DND-41 (cell line): ENCODE data around the gene PLAU.

Experiments used
- CTCF ChIP-seq: IDR thresholded peaks from 2 replicates; pipeline ENCODE4 v1.5.1; 2012; ENCODE audit warnings: borderline replicate concordance, low read length, moderate library complexity, mild to moderate bottlenecking; ENCODE audit not compliant: poor library complexity, severe bottlenecking; ENCODE audit errors: extremely low read depth
- EZH2 ChIP-seq: IDR thresholded peaks from 3 replicates; pipeline ENCODE4 v1.6.1; 2012; ENCODE audit warnings: borderline replicate concordance, low read depth, mild to moderate bottlenecking, moderate library complexity, low read length, inconsistent platforms; ENCODE audit not compliant: severe bottlenecking

- no peak for TF ChIP-seq CTCF
- TF ChIP-seq EZH2 = no peak
These were observed 5.5 kb upstream of the PLAU start for GRCh38 chr10:73905256-73906020.
